Measurements from ENCODE around the gene AUNIP.

DNA sequence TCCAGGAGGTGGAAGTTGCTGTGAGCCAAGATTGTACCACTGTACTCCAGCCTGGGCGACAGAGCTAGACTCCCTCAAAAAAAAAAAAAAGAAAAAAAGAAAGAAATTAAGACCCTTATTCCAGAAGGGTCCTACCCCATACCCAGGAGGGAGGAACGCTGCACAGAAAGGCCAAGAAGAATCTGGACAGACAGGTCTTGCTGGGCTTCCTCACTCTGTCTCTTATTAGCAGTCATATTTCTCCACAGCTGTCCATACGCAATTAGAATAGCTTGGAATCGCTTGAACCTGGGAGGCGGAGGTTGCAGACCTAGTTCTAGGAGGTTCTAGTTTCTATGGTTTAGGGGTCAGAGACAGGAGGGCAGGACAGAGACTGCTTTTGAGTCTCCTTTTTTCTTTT, 19.4 kb upstream of the AUNIP start:
- TF ChIP-seq YY1 (IDR thresholded peaks at IDR 0.05; ENCODE audit: low read depth), result no peak
- no peak for TF ChIP-seq FOXM1 (IDR thresholded peaks at IDR 0.05; ENCODE audit: borderline replicate concordance, low read depth)
- TF ChIP-seq, protein P1, sequence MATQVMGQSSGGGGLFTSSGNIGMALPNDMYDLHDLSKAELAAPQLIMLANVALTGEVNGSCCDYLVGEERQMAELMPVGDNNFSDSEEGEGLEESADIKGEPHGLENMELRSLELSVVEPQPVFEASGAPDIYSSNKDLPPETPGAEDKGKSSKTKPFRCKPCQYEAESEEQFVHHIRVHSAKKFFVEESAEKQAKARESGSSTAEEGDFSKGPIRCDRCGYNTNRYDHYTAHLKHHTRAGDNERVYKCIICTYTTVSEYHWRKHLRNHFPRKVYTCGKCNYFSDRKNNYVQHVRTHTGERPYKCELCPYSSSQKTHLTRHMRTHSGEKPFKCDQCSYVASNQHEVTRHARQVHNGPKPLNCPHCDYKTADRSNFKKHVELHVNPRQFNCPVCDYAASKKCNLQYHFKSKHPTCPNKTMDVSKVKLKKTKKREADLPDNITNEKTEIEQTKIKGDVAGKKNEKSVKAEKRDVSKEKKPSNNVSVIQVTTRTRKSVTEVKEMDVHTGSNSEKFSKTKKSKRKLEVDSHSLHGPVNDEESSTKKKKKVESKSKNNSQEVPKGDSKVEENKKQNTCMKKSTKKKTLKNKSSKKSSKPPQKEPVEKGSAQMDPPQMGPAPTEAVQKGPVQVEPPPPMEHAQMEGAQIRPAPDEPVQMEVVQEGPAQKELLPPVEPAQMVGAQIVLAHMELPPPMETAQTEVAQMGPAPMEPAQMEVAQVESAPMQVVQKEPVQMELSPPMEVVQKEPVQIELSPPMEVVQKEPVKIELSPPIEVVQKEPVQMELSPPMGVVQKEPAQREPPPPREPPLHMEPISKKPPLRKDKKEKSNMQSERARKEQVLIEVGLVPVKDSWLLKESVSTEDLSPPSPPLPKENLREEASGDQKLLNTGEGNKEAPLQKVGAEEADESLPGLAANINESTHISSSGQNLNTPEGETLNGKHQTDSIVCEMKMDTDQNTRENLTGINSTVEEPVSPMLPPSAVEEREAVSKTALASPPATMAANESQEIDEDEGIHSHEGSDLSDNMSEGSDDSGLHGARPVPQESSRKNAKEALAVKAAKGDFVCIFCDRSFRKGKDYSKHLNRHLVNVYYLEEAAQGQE (IDR thresholded peaks at IDR 0.05; ENCODE audit: low read depth), result no peak
- TF ChIP-seq RAD21 (IDR thresholded peaks at IDR 0.05; ENCODE audit: low read depth), result no peak
- TF ChIP-seq TAF1 (IDR thresholded peaks at IDR 0.05; ENCODE audit: low read depth), result no peak
- no peak for TF ChIP-seq CREB1 (IDR thresholded peaks at IDR 0.05; ENCODE audit: low read depth)
- TF ChIP-seq CEBPB (IDR thresholded peaks at IDR 0.05), result no peak
- TF ChIP-seq, protein P2, sequence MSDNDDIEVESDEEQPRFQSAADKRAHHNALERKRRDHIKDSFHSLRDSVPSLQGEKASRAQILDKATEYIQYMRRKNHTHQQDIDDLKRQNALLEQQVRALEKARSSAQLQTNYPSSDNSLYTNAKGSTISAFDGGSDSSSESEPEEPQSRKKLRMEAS (IDR thresholded peaks at IDR 0.05), result no peak
- no peak for TF ChIP-seq EP300 (IDR thresholded peaks at IDR 0.05; ENCODE audit: borderline replicate concordance)
- no peak for TF ChIP-seq EGR1 (IDR thresholded peaks at IDR 0.05)
- TF ChIP-seq, protein P3, sequence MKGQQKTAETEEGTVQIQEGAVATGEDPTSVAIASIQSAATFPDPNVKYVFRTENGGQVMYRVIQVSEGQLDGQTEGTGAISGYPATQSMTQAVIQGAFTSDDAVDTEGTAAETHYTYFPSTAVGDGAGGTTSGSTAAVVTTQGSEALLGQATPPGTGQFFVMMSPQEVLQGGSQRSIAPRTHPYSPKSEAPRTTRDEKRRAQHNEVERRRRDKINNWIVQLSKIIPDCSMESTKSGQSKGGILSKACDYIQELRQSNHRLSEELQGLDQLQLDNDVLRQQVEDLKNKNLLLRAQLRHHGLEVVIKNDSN (IDR thresholded peaks at IDR 0.05), result no peak
- TF ChIP-seq TEAD4 (IDR thresholded peaks at IDR 0.05), result peak; percentile 67
- TF ChIP-seq ZBTB7A (IDR thresholded peaks at IDR 0.05; ENCODE audit: low read depth), result no peak
